ENCODE measurements around the gene TGFBR2.

Gene TGFBR2

GRCh38 chr3:30606301-30607031 is at the start of gene TGFBR2:
TGFBR2 (plus strand) TSS chr3:30606601; CDS start chr3:30606884, 283 bp downstream.
- peak; percentile 84 to 87 for DNase-seq

GRCh38 chr3:30557746-30558303 is 48.6 kb upstream of the TGFBR2 start:
- DNase-seq, result no peak

- DNase-seq, result no peak
Measured at GRCh38 chr3:30563956-30564355, 42.4 kb upstream of the TGFBR2 start.

GRCh38 chr3:30567139-30567753 is 39.2 kb upstream of the TGFBR2 start:
- DNase-seq, result no peak

GRCh38 chr3:30576946-30577345 is 29.5 kb upstream of the TGFBR2 start:
- DNase-seq, result no peak

GRCh38 chr3:30577788-30578187 is 28.6 kb upstream of the TGFBR2 start:
- DNase-seq, result no peak

- no peak for DNase-seq
Measured at GRCh38 chr3:30578479-30578878, 27.9 kb upstream of the TGFBR2 start.

GRCh38 chr3:30578986-30579579 is 27.3 kb upstream of the TGFBR2 start:
- no peak for DNase-seq

- no peak for DNase-seq
Measured at GRCh38 chr3:30581067-30581585, 25.3 kb upstream of the TGFBR2 start.

GRCh38 chr3:30581982-30582381 is 24.4 kb upstream of the TGFBR2 start:
- no peak for DNase-seq

- no peak for DNase-seq
Measured at GRCh38 chr3:30583973-30584372, 22.4 kb upstream of the TGFBR2 start.

- DNase-seq, result no peak
Measured at GRCh38 chr3:30585654-30586053, 20.7 kb upstream of the TGFBR2 start.

- DNase-seq, result no peak
Measured at GRCh38 chr3:30586096-30586805, 20.1 kb upstream of the TGFBR2 start.

GRCh38 chr3:30586806-30587486 is 19.5 kb upstream of the TGFBR2 start:
- no peak for DNase-seq

GRCh38 chr3:30587904-30588303 is 18.5 kb upstream of the TGFBR2 start:
- no peak for DNase-seq

GRCh38 chr3:30596152-30596551 is 10.2 kb upstream of the TGFBR2 start:
- no peak for DNase-seq

- DNase-seq, result no peak
Measured at GRCh38 chr3:30597131-30597768, 9.2 kb upstream of the TGFBR2 start.

GRCh38 chr3:30597769-30598134 is 8.6 kb upstream of the TGFBR2 start:
- DNase-seq, result no peak

GRCh38 chr3:30598668-30599545 is 7.5 kb upstream of the TGFBR2 start:
- no peak for DNase-seq

GRCh38 chr3:30600572-30600971 is 5.8 kb upstream of the TGFBR2 start:
- DNase-seq, result no peak

GRCh38 chr3:30602946-30603345 is 3.5 kb upstream of the TGFBR2 start:
- DNase-seq, result no peak
